ENCODE results near the gene CCL23.

Gene CCL23

DNA sequence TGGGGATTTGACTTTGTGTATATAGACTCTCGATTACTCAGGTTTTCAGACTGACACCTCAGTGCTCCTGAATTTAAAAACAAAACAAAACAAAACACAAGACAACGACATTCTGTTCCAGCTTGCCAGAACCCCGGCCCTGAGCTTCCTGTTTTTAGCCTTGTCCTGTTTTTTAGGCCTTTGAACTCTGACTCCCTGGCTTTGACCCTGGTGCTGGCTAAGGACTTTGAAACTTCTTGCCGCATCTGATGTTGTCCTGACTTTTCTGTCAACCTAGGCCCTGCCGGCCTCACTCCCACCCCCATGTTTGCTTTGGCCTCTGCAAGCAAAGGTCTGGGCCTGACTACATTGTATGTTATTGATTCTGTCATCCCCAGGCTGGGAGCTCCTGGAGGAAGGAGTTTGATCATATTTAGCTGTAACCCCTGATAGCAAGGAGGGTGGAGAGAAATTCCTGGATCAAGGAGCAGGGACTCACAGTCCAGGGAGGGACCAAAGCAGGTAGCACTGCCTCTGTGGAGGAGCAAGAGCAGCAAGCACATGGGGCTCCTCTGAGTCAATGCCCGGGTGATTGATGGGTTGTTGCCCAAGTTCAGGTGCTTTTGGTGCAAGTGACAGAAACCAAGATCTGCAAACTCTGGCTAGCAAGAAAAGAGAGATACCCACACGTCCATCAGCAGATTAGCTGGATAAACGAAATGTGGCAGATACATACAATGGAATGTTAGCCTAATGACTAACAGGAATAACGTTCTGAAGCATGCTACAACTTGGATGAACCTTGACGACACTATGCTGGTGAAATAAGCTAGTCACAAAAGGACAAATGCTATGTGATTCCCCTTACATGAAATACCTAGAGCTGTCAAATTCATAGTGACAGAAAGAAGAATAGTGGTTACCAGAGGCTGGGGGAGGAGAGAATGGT lies 44.2 kb downstream of the CCL23 start:
- peak overlapping the region in 4 of 21 experiments; percentile 10 to 61 (median 56) for H3K27ac ChIP-seq
- no peak overlapping the region for H3K4me3 ChIP-seq

DNA sequence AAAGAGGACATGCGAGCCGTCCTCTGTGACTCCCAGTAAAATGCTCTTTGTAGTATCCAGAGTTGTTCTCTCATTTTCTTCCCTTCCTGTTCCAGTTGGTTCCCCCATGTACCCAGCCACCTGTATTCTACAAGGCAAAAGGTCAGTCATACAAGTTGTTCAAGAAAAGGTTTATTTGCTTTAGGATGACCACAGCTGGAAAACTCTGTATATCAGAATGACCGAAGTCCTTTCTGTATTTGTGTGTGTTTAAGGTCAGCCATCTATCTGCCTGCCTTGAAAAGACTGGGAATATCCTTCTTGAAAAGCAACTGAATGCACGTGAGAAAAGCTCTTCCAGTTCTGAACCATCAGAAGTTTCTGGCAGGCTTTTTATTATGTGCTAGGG lies 44.8 kb downstream of the CCL23 start:
- peak overlapping the region in 4 of 21 experiments; percentile 10 to 55 (median 36) for H3K27ac ChIP-seq

DNA sequence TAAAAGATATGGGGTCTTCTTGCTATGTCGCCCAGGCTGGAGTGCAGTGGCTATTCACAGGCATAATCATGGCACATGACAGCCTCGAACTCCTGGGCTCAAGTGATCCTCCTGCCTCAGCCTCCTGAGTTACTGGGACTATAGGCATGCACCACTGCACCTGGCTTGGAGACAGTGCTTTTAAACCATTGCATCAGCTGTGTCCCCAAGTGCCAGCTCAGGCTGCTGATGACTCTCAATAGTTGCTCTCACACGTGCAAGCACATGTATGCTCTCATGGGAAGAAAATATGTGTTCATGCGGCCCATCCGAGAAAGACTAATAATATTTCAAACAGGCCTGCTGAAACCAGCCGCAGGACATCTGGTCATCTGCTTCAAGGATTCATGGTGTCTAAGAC lies 45.2 kb downstream of the CCL23 start:
- H3K27ac ChIP-seq: peak overlapping the region in 3 of 21 experiments; percentile 25 to 55 (median 46)
- no peak overlapping the region for H3K4me3 ChIP-seq

More for the DNA sequence above, 44.8 kb downstream of the CCL23 start:
- no peak overlapping the region for H3K4me3 ChIP-seq

DNA sequence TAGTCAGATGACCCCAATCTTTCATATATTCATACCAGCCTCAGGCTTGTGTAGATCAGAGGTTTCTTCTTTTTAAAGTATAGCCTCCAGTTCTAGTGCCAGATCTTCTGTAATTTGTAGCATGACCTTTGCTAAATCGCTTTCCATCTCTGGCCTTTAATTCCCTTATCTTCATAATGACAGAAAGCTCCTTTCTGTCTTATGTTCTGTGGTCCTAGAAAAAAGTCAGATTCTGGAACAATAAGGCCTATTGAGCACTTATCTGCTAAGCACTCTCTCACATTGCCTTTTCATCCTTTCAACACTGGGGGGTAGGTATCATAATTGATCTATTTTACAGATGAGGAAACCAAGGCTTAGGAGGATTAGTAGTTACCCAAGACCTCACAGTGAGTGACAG lies 45.7 kb downstream of the CCL23 start:
- H3K27ac ChIP-seq: peak overlapping the region in 2 of 21 experiments; percentile 25 to 46
- no peak overlapping the region for H3K4me3 ChIP-seq

DNA sequence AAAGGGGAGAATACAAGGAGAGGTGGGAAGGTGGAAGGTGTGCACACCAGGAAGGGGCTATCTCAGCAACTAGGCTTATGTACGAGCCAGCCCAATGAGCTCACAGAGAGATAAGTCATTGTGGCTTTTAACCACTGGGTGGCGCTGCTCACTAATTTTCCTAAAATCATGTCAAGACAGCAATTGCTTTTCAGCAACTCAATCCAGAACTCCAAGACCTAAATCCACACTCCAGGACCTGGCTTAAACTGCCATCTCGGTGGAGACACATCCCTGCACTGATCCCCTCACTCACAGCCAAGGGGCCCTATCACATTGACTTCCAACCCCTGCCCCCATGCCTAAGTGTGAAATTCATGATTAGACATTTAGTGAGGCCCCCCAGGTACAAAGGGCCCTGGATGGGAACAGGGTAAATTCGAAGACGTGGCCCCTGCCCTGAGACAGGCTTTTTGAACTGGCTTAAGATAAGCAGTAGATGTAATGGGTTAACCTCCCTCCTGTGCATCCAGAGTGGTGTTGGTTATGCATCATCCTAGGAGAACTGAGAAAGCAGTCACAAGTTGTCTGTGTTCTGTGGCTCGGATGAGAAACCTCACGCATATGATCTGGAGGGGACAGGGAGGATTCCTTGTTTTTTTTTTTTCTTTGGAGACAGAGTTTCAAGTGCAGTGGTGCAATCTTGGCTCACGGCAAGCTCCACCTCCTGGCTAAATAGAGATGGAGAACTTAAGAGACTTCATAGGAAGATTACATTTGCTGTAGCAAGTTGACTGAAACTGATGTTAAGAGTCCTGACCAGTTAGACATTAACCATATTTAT lies 48.0 kb downstream of the CCL23 start:
- H3K4me3 ChIP-seq: no peak overlapping the region
- no peak overlapping the region for H3K27ac ChIP-seq

DNA sequence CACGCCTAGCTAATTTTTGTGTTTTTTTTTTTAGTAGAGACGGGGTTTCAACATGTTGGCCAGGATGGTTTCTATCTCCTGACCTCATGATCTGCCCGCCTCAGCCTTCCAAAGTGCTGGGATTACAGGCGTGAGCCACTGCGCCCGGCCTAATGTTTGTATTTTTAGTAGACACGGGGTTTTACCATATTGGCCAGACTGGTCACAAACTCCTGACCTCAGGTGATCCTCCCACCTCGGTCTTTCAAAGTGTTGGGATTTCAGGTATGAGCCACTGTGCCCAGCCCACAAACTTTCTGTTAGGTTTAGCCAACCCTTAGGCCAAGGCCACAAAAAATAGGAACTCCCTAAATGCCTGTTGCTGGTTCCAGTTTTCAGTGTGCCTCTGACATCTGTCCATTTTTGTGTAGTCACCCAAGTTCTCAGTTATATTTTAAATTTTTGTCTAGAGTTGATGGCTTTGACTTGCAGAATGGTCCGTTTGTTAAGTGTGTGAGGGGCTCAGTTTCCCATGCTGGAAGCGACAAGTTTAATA lies 49.2 kb downstream of the CCL23 start:
- no peak overlapping the region for H3K27ac ChIP-seq
- no peak overlapping the region for H3K4me3 ChIP-seq

DNA sequence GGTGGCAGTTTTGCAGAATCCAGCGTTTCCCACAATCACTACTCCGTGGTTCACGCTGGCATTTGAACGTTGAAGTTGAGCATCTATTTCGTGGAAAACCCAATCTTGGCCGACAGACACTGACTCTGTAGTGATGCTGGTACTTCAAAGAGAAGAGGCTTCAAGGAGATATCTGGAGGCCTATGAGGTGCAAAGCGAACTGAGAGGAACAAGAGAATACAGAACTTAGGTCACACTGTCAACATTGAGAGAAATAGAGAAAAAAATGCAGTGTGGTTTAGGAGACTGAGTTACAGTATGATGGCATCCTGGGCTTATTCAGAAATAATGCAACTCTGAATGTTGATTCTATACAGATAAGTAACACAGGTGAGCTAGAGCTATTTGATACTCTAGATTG lies 52.5 kb downstream of the CCL23 start:
- H3K27ac ChIP-seq: no peak overlapping the region

DNA sequence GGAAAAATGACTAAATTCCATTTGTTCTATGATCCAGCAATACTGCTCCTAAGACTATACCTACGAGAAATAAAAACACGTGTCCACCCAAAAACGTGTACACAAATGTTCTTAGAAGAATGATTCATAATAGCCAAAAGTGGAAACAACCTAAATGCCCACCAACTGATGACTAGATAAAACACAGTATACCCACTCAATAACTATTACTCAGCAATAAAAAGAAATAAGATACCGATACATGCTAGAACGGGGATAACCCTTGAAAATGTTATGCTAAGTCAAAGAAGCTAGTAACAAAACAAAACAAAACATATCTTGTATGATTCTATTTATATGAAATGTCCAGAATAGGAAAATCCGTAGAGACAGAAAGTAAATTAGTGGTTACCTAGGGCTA lies 54.1 kb downstream of the CCL23 start:
- no peak overlapping the region for H3K4me3 ChIP-seq
- H3K27ac ChIP-seq: no peak overlapping the region

More for the DNA sequence above, 52.5 kb downstream of the CCL23 start:
- H3K4me3 ChIP-seq: no peak overlapping the region

All from skin epidermis (tissue), 12 donors.